ENCODE results near the gene RCSD1. TPM values are rescaled to one million over a fixed set of nuclear protein-coding genes. Genes with fewer than 3 reads are reported as not detected.

The RCSD1 gene
- total RNA-seq (2022; extraction: Qiagen RNA extraction; ENCODE audit: low read depth): 0.08 to 0.10 TPM in 2 of 5 replicates, not detected in the others

GRCh38 chr1:167629681-167630567 lies at the start of gene RCSD1:
RCSD1 (plus strand) TSS chr1:167630232; CDS start chr1:167630424, 192 bp downstream.

GRCh38 chr1:167721617-167722151 lies 91.7 kb downstream of the RCSD1 start, which contains the start of gene MPZL1:
MPZL1 (plus strand) TSS chr1:167721982; CDS start chr1:167722152, 170 bp downstream.

Other genes with a start within 250 kb of the RCSD1 start
- gene CD247, start 111.7 kb upstream of the RCSD1 start, total RNA-seq (2022; extraction: Qiagen RNA extraction; ENCODE audit: low read depth): 0.21 to 0.42 TPM (median 0.31 TPM) in 5 replicates
- 71.1 to 103 TPM (median 85.3 TPM) in 5 replicates for gene CREG1, start 76.5 kb upstream of the RCSD1 start, total RNA-seq (2022; extraction: Qiagen RNA extraction; ENCODE audit: low read depth)
- 79.4 to 133 TPM (median 117 TPM) in 5 replicates for gene MPZL1, start 91.8 kb downstream of the RCSD1 start, total RNA-seq (2022; extraction: Qiagen RNA extraction; ENCODE audit: low read depth)